Activated naive CD8-positive, alpha-beta T cell treated with anti-CD3 and anti-CD28 coated beads, Interleukin-2, amount 50 U/mL, for 16 hours (primary cell): Measurements from ENCODE around the gene ZDHHC1.

Experiments used
- DNase-seq: peaks from one replicate; pipeline ENCODE4 v3.0.0-alpha.2; 2020; ENCODE audit warnings: low read depth, low spot score

The ZDHHC1 gene

GRCh38 chr16:67448580-67448979 is 32.3 kb upstream of the ZDHHC1 start:
- no peak for DNase-seq

DNA sequence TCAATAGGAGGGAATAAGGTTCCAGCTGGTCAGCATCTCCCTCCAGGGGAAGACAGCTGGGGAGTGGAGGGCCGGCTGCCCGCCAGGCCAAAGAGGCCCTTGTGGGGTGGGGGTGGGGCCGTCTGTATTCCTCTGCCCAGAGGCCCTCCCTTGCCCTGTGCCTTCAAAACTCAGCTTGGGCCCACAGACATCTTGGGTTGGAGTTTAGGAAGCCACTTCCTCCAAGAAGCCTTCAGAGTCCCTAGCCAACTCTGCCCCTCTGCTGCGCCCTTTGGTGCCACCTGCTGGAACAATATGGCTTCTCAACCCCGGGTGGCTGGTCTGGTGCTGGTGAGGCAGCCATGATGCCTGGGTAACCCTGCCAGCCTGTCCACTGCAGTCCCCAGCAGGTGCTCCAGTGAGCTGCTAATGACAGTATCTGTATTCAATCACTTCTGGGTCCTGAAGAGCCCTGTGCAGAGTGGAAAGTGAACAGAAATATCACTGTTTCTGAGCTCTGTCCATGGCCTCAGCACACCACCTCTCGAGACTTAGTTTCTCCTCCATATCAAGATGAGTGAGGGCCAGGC is 31.3 kb upstream of the ZDHHC1 start:
- peak; percentile 44 for DNase-seq

DNA sequence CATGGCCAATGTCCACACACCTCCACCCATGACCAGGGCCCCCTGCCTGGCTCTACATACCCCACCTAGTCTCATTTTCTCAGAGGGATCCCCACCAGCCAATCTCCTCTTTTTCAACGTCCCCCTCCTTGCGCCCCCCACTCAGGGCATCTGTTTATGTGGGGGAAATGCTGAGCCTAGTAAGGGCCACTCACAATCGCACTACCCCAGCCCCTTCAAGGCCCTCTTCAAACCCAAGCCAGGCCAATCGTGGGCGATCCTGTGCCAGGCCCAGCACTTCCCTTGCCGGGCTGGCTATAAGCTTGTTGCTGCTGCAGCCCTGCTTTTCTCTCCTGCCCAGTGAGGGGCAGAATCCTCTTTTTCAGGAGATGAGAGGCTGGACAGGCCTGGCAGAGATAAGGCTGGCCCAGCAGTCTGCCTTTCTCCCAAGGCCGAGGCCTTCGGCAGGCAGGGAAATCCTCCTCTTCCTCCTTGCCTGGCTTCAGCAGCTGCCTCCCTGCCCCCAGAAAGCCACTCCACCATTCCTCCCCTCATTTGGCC is 30.8 kb upstream of the ZDHHC1 start:
- no peak for DNase-seq

- no peak for DNase-seq
Observed at GRCh38 chr16:67445913-67446907, 29.9 kb upstream of the ZDHHC1 start.

DNA sequence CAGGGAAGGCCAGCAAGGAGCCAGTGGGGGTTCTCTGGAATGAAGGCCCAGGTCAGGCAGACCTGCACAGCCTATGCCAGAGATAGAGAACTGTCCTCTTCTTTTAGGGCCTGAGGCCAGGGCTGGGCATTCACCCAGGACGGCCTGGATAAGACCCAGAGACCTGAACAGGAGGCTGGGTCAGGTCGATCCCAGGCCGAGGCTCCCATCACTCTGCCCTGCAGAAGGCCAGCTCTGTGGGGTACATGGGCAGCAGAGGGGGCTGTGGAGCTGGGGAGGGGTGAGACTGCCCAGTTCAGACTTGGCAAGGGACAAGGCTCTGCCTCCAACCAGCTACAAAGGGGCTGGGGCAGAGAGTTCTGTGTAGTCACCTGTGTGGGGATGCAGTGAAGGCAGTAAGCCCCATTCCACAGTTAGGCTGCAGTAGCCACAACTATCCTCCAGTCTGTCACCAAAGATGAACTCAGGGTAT is 29.2 kb upstream of the ZDHHC1 start:
- DNase-seq, result no peak

- no peak for DNase-seq
Observed at GRCh38 chr16:67445126-67445426, 28.8 kb upstream of the ZDHHC1 start.

DNA sequence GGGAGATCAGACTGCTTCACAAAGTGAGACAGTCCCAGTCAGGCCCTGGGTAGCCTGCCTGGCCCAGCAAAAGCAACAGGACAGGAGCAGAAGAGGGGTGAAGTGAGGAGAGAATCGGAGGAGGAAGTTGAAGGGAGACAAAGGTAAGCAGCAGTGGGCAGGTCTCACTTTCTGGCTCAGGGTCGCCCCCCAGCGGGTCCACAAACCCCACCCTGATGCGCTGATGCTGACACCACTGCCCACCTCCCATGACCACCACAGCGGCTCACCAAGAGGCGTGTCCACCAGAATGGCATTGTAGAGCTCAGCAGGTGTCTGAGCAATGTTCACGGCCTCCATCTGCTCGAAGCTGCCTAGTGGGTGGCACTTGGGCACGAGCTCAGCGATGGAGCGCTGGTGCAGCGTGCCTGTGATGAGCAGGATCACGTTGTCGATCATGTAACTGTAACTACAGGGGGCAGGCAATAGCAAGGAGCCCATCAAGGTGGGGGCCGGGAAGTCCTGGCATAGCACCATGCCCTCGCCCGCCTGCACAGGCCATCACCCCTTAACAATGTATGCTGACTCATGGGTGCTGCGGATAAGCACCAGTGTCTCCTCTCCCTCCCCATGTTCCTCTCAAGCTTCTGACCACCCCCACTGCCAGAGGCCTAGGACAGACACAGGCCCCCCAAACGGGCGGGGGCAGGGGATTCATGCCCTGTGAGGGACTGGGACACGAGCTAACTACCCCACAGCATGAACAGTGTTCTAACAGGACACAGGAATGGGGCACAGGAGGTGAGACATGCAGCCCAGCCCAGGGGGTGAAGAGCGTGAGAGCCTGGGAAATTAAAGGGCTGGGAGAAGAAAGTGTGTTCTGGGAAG is 28.2 kb upstream of the ZDHHC1 start:
- DNase-seq, result no peak

DNA sequence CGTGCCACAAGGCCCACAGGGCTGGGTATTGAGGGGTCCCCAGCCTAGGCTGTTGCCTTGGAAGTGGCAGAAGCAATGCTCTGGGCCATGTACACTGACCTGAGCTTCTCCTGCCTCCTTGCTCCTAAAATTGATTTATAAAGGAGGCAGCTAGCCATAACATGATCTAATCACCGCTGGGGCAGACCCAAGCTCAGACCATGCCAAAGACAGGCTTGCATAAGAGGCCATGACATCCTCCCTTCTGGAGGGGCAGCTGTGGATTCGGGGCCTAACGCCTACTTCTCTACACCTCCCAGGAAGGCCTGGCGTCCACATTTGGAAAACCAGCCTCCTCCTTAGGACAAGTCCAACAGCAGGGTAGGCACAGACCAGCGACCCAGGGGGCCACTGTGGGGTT is 27.0 kb upstream of the ZDHHC1 start:
- no peak for DNase-seq

- DNase-seq, result no peak
Observed at GRCh38 chr16:67442581-67443255, 26.4 kb upstream of the ZDHHC1 start.

DNA sequence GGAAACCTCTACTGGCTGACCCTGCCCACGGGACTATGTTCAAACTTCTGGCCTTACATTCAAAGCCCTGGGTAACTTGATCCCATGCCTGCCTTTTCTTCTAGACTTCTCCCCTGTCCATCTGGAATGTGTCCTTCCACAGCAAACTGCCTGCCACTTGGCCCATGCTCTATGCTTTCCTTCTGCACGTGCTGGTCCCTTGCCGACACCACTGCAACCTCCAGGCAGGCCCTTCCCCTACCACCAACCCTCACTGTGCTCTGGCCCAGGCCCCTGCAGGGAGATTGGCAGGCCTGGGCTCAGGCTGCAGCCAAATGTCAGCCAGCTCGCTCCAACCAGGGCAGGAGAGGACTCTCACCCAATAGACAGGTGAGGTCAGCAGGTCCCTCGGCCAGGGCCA is 25.6 kb upstream of the ZDHHC1 start:
- DNase-seq, result no peak

- no peak for DNase-seq
Observed at GRCh38 chr16:67441271-67441753, 25.0 kb upstream of the ZDHHC1 start.

DNA sequence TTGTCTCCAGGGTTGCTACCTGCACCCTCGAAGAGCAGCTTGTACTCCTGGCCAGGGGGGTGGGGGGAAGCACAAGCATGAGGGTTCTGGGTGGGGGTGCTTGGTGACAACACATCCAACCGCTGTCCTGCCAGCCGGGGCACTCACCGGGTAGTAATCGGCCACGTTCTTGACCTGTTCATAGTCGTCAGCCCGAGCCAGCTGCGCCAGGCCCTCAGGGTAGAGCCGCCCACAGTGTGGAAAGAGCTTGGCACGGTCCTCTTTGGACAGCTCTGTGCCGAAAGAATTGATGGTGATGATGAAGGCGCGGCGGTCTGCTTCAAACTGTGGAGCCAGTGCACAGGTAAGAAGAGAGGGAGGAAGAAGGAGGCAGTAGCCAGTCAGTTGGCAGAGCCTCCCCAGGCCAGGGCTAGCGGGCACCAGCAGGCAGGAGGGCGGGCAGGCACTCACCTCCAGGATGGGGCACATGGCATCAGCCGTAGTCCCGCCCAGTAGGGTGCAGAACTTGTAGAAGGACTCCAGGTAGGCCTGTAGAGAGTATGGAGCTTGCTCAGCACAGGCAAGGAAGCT is 22.6 kb upstream of the ZDHHC1 start:
- no peak for DNase-seq

- no peak for DNase-seq
Observed at GRCh38 chr16:67438098-67438791, 22.0 kb upstream of the ZDHHC1 start.

- no peak for DNase-seq
Observed at GRCh38 chr16:67437513-67437912, 21.2 kb upstream of the ZDHHC1 start.

DNA sequence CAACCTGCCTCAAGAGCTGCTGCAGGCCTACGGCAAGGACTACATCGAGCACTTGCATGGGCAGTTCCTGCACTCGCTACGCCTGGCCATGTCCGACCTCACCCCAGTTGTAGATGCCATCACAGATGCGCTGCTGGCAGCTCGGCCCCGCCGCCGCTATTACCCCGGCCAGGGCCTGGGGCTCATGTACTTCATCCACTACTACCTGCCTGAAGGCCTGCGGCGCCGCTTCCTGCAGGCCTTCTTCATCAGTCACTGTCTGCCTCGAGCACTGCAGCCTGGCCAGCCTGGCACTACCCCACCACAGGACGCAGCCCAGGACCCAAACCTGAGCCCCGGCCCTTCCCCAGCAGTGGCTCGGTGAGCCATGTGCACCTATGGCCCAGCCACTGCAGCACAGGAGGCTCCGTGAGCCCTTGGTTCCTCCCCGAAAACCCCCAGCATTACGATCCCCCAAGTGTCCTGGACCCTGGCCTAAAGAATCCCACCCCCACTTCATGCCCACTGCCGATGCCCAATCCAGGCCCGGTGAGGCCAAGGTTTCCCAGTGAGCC is 20.4 kb upstream of the ZDHHC1 start:
- no peak for DNase-seq

DNA sequence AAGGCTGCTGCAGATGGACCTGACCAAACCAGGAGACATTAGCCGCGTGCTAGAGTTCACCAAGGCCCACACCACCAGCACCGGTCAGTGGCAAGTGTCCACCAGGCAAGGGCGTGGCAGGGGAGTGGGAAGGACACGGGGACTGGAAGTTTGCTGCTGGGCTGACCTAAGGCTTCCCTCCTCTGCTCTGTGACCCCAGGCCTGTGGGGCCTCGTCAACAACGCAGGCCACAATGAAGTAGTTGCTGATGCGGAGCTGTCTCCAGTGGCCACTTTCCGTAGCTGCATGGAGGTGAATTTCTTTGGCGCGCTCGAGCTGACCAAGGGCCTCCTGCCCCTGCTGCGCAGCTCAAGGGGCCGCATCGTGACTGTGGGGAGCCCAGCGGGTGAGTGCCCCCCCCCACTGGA is 19.5 kb upstream of the ZDHHC1 start:
- DNase-seq, result no peak

- DNase-seq, result no peak
Observed at GRCh38 chr16:67433131-67433719, 16.9 kb upstream of the ZDHHC1 start.

- no peak for DNase-seq
Observed at GRCh38 chr16:67432506-67432890, 16.2 kb upstream of the ZDHHC1 start.

- DNase-seq, result no peak
Observed at GRCh38 chr16:67431775-67432505, 15.7 kb upstream of the ZDHHC1 start.
